Hepatocyte (in vitro differentiated cells): Measurements from ENCODE around the gene RPS6KA1. TPM values are rescaled to one million over a fixed set of nuclear protein-coding genes. Genes with fewer than 3 reads are reported as not detected.

Source experiments
- DNase-seq: peaks from one replicate; pipeline ENCODE4 v3.0.0-alpha.2; 2016; ENCODE audit warnings: low spot score
- H2AFZ ChIP-seq: fragments of 200-600 bp; sonication (generic); 2 replicates; pipeline ENCODE4 v1.6.0; 2016; ENCODE audit warnings: antibody characterized with exemption, mild to moderate bottlenecking
- H3K27ac ChIP-seq: fragments of 200-600 bp; sonication (generic); 2 replicates; pipeline ENCODE4 v1.5.1; 2016; ENCODE audit warnings: mild to moderate bottlenecking
- H3K27me3 ChIP-seq: fragments of 200-600 bp; sonication (generic); 2 replicates; pipeline ENCODE4 v1.6.1; 2016
- H3K36me3 ChIP-seq: fragments of 200-600 bp; sonication (generic); replicated peaks from 2 replicates; pipeline ENCODE4 v1.5.1; 2016; ENCODE audit warnings: low read depth; ENCODE audit not compliant: insufficient read depth
- H3K4me1 ChIP-seq: fragments of 200-600 bp; sonication (generic); 2 replicates; pipeline ENCODE4 v1.5.1; 2016; ENCODE audit warnings: mild to moderate bottlenecking, moderate library complexity; ENCODE audit not compliant: insufficient read depth
- H3K4me2 ChIP-seq: fragments of 200-600 bp; sonication (generic); 2 replicates; pipeline ENCODE4 v1.6.0; 2016
- H3K4me3 ChIP-seq: fragments of 200-600 bp; sonication (generic); 2 replicates; pipeline ENCODE4 v1.5.1; 2016; ENCODE audit warnings: mild to moderate bottlenecking
- H3K79me2 ChIP-seq: fragments of 200-600 bp; sonication (generic); 2 replicates; pipeline ENCODE4 v1.6.0; 2017; ENCODE audit warnings: mild to moderate bottlenecking
- H3K9me2 ChIP-seq: fragments of 200-600 bp; sonication (generic); replicated peaks from 2 replicates; pipeline ENCODE4 v1.6.0; 2017; ENCODE audit warnings: mild to moderate bottlenecking; ENCODE audit not compliant: insufficient read depth
- H3K9me3 ChIP-seq: fragments of 200-600 bp; sonication (generic); 2 replicates; pipeline ENCODE4 v1.5.1; 2016; ENCODE audit warnings: low read depth, mild to moderate bottlenecking
- H4K20me1 ChIP-seq: fragments of 200-600 bp; sonication (generic); 2 replicates; pipeline ENCODE4 v1.6.0; 2016; ENCODE audit warnings: mild to moderate bottlenecking; ENCODE audit not compliant: insufficient read depth, poor library complexity, severe bottlenecking
- EZH2 ChIP-seq: fragments of 200-600 bp; sonication (generic); IDR thresholded peaks from 2 replicates; pipeline ENCODE4 v1.6.1; 2016; ENCODE audit warnings: antibody characterized with exemption, mild to moderate bottlenecking, borderline replicate concordance
- EZH2phosphoT487 ChIP-seq: fragments of 200-600 bp; sonication (generic); IDR thresholded peaks from one replicate; pipeline ENCODE4 v1.6.1; 2018; ENCODE audit warnings: antibody characterized with exemption, mild to moderate bottlenecking, low read depth, moderate library complexity; ENCODE audit not compliant: unreplicated experiment, severe bottlenecking
- WGBS: methylation state at CpG from one replicate; pipeline ENCODE4 v1.1.6; 2016; ENCODE audit warnings: low lambda C conversion rate; ENCODE audit errors: missing lambda C conversion rate; 5-methylcytosine and 5-hydroxymethylcytosine counted together
- polyA plus RNA-seq: library from polyadenylated mRNA; unstranded; fragments of >200 nt; fragmentation: Nextera tagmentation; extraction: Ambion mirVana; gene quantifications from 2 replicates; pipeline ENCODE4 v1.2.1, GENCODE V29; 2016
- total RNA-seq: library from RNA; depleted of rRNA; stranded (reverse); fragments of >200 nt; gene quantifications from 2 replicates; pipeline ENCODE4 v1.2.3, GENCODE V29; 2014
- TF ChIP-seq, protein P1 (sequence below): fragments of 200-600 bp; sonication (generic); IDR thresholded peaks from 2 replicates; pipeline ENCODE4 v1.5.1; 2016; ENCODE audit warnings: antibody characterized with exemption, mild to moderate bottlenecking; ENCODE audit not compliant: poor library complexity

RPS6KA1 gene
- total and polyA plus RNA-seq, 2 experiments from 2014 or later: 30.2 to 30.6 TPM

DNA sequence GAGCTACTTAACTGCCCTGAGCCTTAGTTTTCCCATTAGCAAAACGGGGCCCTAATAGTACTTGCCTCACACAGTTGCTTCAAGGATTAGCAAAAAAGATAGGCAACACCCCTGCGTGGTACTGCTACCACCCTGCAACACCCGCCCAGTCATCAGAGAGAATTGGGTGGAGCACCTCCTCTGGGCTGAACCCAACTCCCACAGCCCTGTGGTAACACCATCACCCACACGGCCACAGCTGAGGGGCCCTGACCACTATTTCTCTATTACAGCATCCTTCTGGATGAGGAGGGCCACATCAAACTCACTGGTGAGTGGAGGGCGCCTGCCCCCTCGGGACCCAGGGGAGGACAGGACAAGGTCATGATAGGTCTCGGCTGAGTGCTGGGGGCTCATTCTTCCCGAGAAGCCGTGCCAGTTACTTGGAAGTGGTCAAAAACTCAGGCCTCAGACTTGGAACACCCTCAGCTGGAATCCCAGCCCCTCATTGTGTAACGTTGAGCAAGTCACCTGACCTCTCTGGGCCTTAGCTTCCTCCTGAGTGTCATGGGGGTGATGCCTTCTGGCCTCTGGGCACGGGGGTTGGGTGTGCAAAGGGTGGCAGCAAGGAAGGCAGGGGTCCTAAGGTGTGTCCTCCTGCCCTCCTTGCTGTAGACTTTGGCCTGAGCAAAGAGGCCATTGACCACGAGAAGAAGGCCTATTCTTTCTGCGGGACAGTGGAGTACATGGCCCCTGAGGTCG lies 24.6 kb downstream of the RPS6KA1 start:
- WGBS: 93% methylated on average over 14 of the region's 14 CpGs
- no peaks in the 10 kb centered on the region for H3K36me3 ChIP-seq

DNA sequence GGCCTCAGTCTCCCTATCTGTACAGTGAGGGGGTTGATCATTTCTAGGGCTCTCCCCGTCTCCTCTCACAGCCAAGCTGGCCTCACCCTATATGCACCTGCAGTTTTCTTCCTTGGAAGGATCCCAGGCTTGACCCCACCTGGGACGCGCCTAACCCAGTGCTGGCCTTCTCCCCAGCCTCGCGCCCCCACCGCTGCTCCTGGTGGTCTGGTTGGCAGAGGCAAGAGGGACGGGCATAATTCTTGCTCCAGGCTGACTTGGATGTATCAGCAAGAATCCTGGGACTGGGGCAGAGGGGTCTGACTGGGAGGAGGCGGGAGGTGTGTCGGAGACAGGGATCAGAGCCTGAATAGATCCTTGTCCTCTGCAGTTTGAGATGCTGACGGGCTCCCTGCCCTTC lies 25.2 kb downstream of the RPS6KA1 start:
- H3K27ac ChIP-seq: no peak overlapping the region
- no peak overlapping the region for H3K4me2 ChIP-seq
- no peak overlapping the region for H2AFZ ChIP-seq
- H3K79me2 ChIP-seq: no peaks in the 10 kb centered on the region
- TF ChIP-seq, protein P1, sequence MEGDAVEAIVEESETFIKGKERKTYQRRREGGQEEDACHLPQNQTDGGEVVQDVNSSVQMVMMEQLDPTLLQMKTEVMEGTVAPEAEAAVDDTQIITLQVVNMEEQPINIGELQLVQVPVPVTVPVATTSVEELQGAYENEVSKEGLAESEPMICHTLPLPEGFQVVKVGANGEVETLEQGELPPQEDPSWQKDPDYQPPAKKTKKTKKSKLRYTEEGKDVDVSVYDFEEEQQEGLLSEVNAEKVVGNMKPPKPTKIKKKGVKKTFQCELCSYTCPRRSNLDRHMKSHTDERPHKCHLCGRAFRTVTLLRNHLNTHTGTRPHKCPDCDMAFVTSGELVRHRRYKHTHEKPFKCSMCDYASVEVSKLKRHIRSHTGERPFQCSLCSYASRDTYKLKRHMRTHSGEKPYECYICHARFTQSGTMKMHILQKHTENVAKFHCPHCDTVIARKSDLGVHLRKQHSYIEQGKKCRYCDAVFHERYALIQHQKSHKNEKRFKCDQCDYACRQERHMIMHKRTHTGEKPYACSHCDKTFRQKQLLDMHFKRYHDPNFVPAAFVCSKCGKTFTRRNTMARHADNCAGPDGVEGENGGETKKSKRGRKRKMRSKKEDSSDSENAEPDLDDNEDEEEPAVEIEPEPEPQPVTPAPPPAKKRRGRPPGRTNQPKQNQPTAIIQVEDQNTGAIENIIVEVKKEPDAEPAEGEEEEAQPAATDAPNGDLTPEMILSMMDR: no peak
- TF ChIP-seq EZH2: no peak
- TF ChIP-seq EZH2phosphoT487: no peak
- H3K9me3 ChIP-seq: no peaks in the 10 kb centered on the region
- no peaks in the 10 kb centered on the region for H3K9me2 ChIP-seq
- H3K36me3 ChIP-seq: no peaks in the 10 kb centered on the region
- H3K27me3 ChIP-seq: no peaks in the 10 kb centered on the region
- WGBS: 92% methylated on average over 10 of the region's 10 CpGs
- DNase-seq: no peak
- no peaks in the 10 kb centered on the region for H4K20me1 ChIP-seq
- no peak overlapping the region for H3K4me3 ChIP-seq
- no peaks in the 10 kb centered on the region for H3K4me1 ChIP-seq

More for the DNA sequence above, 24.6 kb downstream of the RPS6KA1 start:
- no peaks in the 10 kb centered on the region for H3K27me3 ChIP-seq
- DNase-seq: no peak
- no peak overlapping the region for H3K27ac ChIP-seq
- no peaks in the 10 kb centered on the region for H3K9me2 ChIP-seq
- no peak overlapping the region for H3K4me3 ChIP-seq
- TF ChIP-seq EZH2 (no peak), EZH2phosphoT487 (no peak)
- TF ChIP-seq, protein P1: no peak
- no peaks in the 10 kb centered on the region for H3K9me3 ChIP-seq
- H2AFZ ChIP-seq: no peak overlapping the region
- H3K79me2 ChIP-seq: no peaks in the 10 kb centered on the region
- no peaks in the 10 kb centered on the region for H4K20me1 ChIP-seq
- no peak overlapping the region for H3K4me2 ChIP-seq
- H3K4me1 ChIP-seq: no peaks in the 10 kb centered on the region

DNA sequence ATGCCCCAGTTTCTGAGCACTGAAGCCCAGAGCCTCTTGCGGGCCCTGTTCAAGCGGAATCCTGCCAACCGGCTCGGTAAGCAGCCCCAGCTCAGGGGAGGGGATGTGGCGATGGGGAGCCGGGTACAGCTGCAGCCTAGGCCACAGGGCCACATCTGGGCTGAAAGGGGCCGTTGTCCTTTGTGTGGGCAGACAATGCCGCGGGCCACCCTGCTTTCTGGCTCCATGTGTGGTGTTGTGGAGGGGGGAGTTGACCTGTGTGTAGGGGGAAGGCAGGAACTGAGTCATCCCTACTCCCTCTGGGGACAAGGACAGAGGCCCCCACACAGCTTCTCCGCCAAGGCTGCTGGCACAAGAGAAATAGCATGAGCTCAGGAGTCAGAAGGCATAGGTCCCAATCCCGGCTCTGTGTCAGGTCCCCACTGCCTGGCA lies 26.0 kb downstream of the RPS6KA1 start:
- WGBS: 96% methylated on average over 11 of the region's 11 CpGs
- no peak overlapping the region for H2AFZ ChIP-seq
- TF ChIP-seq, protein P1: no peak
- TF ChIP-seq EZH2: no peak
- no peaks in the 10 kb centered on the region for H3K36me3 ChIP-seq
- H3K4me3 ChIP-seq: no peak overlapping the region
- no peak overlapping the region for H3K4me2 ChIP-seq
- no peak for DNase-seq
- no peaks in the 10 kb centered on the region for H3K79me2 ChIP-seq
- H4K20me1 ChIP-seq: no peaks in the 10 kb centered on the region
- H3K9me2 ChIP-seq: no peaks in the 10 kb centered on the region
- H3K9me3 ChIP-seq: no peaks in the 10 kb centered on the region
- H3K27me3 ChIP-seq: no peaks in the 10 kb centered on the region
- no peaks in the 10 kb centered on the region for H3K4me1 ChIP-seq
- H3K27ac ChIP-seq: no peak overlapping the region
